K562 (cell line): ENCODE measurements around the gene USP48.

Experiments
- HOXB6 ChIP-seq: fragments of 250-450 bp; sonication (Bioruptor Pico); IDR thresholded peaks from 2 replicates; pipeline ENCODE4 v1.5.1; 2022; ENCODE audit warnings: mild to moderate bottlenecking, borderline replicate concordance
- PBX2 ChIP-seq, 2 experiments: IDR thresholded peaks in 1 of 2; conservative IDR thresholded peaks in 1 of 2; 2 replicates each; pipeline ENCODE4 v1.6.1; 2016; ENCODE audit warnings: low read depth in 2 of 2, mild to moderate bottlenecking in 1 of 2, missing compliant biosample characterization in 1 of 2, missing genetic modification characterization in 1 of 2, moderate library complexity in 1 of 2
- PML ChIP-seq: IDR thresholded peaks from 2 replicates; pipeline ENCODE4 v1.6.1; 2012; ENCODE audit warnings: low read length, inconsistent platforms
- REST ChIP-seq, 2 experiments: fragments of 450-650 bp; formaldehyde crosslinking in 1 of 2; IDR thresholded peaks; 2 replicates each; pipeline versions ENCODE4 v1.4.0 to v1.6.1; 2014 to 2020; ENCODE audit warnings: mild to moderate bottlenecking in 2 of 2, borderline replicate concordance in 1 of 2, low read depth in 1 of 2
- TBL1XR1 ChIP-seq, 2 experiments: IDR thresholded peaks; 2 replicates each; pipeline ENCODE4 v1.6.1; 2012; ENCODE audit warnings: improper control_type of control experiment in 2 of 2, low read length in 2 of 2, mild to moderate bottlenecking in 1 of 2
- TCFL5 ChIP-seq: fragments of 250-450 bp; sonication (Bioruptor Pico); conservative IDR thresholded peaks from 2 replicates; pipeline ENCODE4 v1.6.1; 2021; ENCODE audit warnings: mild to moderate bottlenecking, moderate library complexity, matching md5 sums

GRCh38 chr1:21706151-21706835, 76.7 kb downstream of the USP48 start:
- TF ChIP-seq TBL1XR1 (IDR thresholded peaks at IDR 0.05; ENCODE audit: low read length in 2 of 2) (no peak), PML (no peak), REST (IDR thresholded peaks at IDR 0.05; ENCODE audit: borderline replicate concordance) (peak; percentile 83), REST (CRISPR knock-in tag; IDR thresholded peaks at IDR 0.05; ENCODE audit: low read depth) (no peak; the same call in 1 of the 2 replicates), TCFL5 (CRISPR knock-in tag) (no peak), PBX2 (CRISPR knock-in tag; IDR thresholded peaks at IDR 0.05; ENCODE audit: low read depth) (no peak), PBX2 (tag; conservative IDR thresholded peaks at IDR 0.05; ENCODE audit: low read depth) (no peak), HOXB6 (CRISPR knock-in tag) (no peak)
